Measurements from ENCODE around the gene CD300LB. TPM values are rescaled to one million over a fixed set of nuclear protein-coding genes. Genes with fewer than 3 reads are reported as not detected.
"Not testable (repeated sequence)": the region's sequence is repeated elsewhere in the genome, so short reads cannot be mapped to it uniquely, and the experiment has no call there.

Gene CD300LB
- total RNA-seq, 2 donors from 2014 or later: 0.69 TPM; not detected in 1

GRCh38 chr17:74566132-74566753 lies 35.0 kb upstream of the CD300LB start:
- Histone ChIP-seq H3K9ac (ENCODE audit: low read depth in 2 of 2, low read length in 2 of 2) (no peak overlapping the region), H3K4me1 (no peaks in the 10 kb centered on the region), H3K36me3 (no peaks in the 10 kb centered on the region), H3K27ac (no peak overlapping the region), H3K27me3 (no peaks in the 10 kb centered on the region), H3K9me3 (no peaks in the 10 kb centered on the region), H3K4me3 (no peak overlapping the region)
- intact Hi-C loops (cut with DNase I): loop anchor here (5.0 kb wide), 1 partner anchor 41 kb away; no protein-coding TSS in a partner anchor
- peak; percentile 48 for TF ChIP-seq CTCF (IDR thresholded peaks at IDR 0.05)
- peak; percentile 35 for DNase-seq

- intact Hi-C loops (cut with DNase I): loop anchor here (5.0 kb wide), 1 partner anchor 42 kb away; no protein-coding TSS in a partner anchor
- no peaks in the 10 kb centered on the region for H3K9me3 ChIP-seq
- no peak overlapping the region for H3K4me3 ChIP-seq
- H3K27me3 ChIP-seq: no peaks in the 10 kb centered on the region
- H3K4me1 ChIP-seq: no peaks in the 10 kb centered on the region
- no peak overlapping the region for H3K27ac ChIP-seq
- H3K9ac ChIP-seq (ENCODE audit: low read depth in 2 of 2, low read length in 2 of 2): no peak overlapping the region
- DNase-seq: no peak
- TF ChIP-seq CTCF (IDR thresholded peaks at IDR 0.05): no peak
- no peaks in the 10 kb centered on the region for H3K36me3 ChIP-seq
Measured at GRCh38 chr17:74565126-74565525, 33.9 kb upstream of the CD300LB start.

GRCh38 chr17:74563358-74563757 lies 32.1 kb upstream of the CD300LB start:
- H3K9ac ChIP-seq (ENCODE audit: low read depth in 2 of 2, low read length in 2 of 2): no peak overlapping the region
- no peak for DNase-seq
- no peaks in the 10 kb centered on the region for H3K4me1 ChIP-seq

GRCh38 chr17:74561586-74561985 lies 30.3 kb upstream of the CD300LB start:
- TF ChIP-seq CTCF (IDR thresholded peaks at IDR 0.05): no peak
- DNase-seq: no peak
- Histone ChIP-seq H3K9me3 (no peaks in the 10 kb centered on the region), H3K27ac (no peak overlapping the region), H3K27me3 (no peaks in the 10 kb centered on the region), H3K4me1 (no peaks in the 10 kb centered on the region), H3K4me3 (no peak overlapping the region), H3K36me3 (no peaks in the 10 kb centered on the region), H3K9ac (ENCODE audit: low read depth in 2 of 2, low read length in 2 of 2) (no peak overlapping the region)
- intact Hi-C loops (cut with DNase I): no loop called here

More at GRCh38 chr17:74563358-74563757, 32.1 kb upstream of the CD300LB start:
- intact Hi-C loops (cut with DNase I): no loop called here
- Histone ChIP-seq H3K9me3 (no peaks in the 10 kb centered on the region), H3K27ac (no peak overlapping the region), H3K36me3 (no peaks in the 10 kb centered on the region), H3K27me3 (no peaks in the 10 kb centered on the region), H3K4me3 (no peak overlapping the region)
- TF ChIP-seq CTCF (IDR thresholded peaks at IDR 0.05): no peak

GRCh38 chr17:74558882-74559519 lies 27.7 kb upstream of the CD300LB start:
- Histone ChIP-seq H3K27me3 (no peaks in the 10 kb centered on the region), H3K4me3 (no peak overlapping the region), H3K27ac (no peak overlapping the region), H3K36me3 (no peaks in the 10 kb centered on the region), H3K9ac (ENCODE audit: low read depth in 2 of 2, low read length in 2 of 2) (no peak overlapping the region), H3K9me3 (no peaks in the 10 kb centered on the region), H3K4me1 (no peaks in the 10 kb centered on the region)
- no peak for DNase-seq
- TF ChIP-seq CTCF (IDR thresholded peaks at IDR 0.05): no peak
- intact Hi-C loops (cut with DNase I): no loop called here

- H3K27ac ChIP-seq; H3K4me3 ChIP-seq; H3K4me1 ChIP-seq; DNase-seq; H3K9ac ChIP-seq (ENCODE audit: low read depth in 2 of 2, low read length in 2 of 2); intact Hi-C loops (cut with DNase I); H3K27me3 ChIP-seq; H3K9me3 ChIP-seq; H3K36me3 ChIP-seq: not testable (repeated sequence)
Measured at GRCh38 chr17:74558402-74558801, 27.1 kb upstream of the CD300LB start.

Measured in colonic mucosa (tissue), 4 donors.